GM18519 (cell line): ENCODE results near the gene ANKRD65.
"Not testable (repeated sequence)": the region's sequence is repeated elsewhere in the genome, so short reads cannot be mapped to it uniquely, and the experiment has no call there.

Experiments
- ATAC-seq: cut with Tn5 transposase; IDR thresholded peaks from one replicate; pipeline ENCODE4 v1.9.1; 2021; ENCODE audit warnings: mild to moderate bottlenecking, moderate library complexity; ENCODE audit not compliant: unreplicated experiment, low FRiP score

Gene ANKRD65

GRCh38 chr1:1399187-1399871, 21.7 kb downstream of the ANKRD65 start, which contains the start of gene CCNL2:
TSS of gene CCNL2 (minus strand) at chr1:1399335. CDS start at chr1:1399306, 29 bp downstream.
- ATAC-seq: peak; percentile 83

- peak; percentile 4 for ATAC-seq
Measured at GRCh38 chr1:1398677-1399186, 22.3 kb downstream of the ANKRD65 start.

GRCh38 chr1:1397839-1398523, 23.1 kb downstream of the ANKRD65 start:
- no peak for ATAC-seq

- no peak for ATAC-seq
Measured at GRCh38 chr1:1395166-1395565, 25.9 kb downstream of the ANKRD65 start.

GRCh38 chr1:1394116-1394515, 27.0 kb downstream of the ANKRD65 start:
- ATAC-seq: no peak

- ATAC-seq: no peak
Measured at GRCh38 chr1:1393428-1393827, 27.6 kb downstream of the ANKRD65 start.

GRCh38 chr1:1393014-1393413, 28.1 kb downstream of the ANKRD65 start:
- no peak for ATAC-seq

GRCh38 chr1:1391225-1391624, 29.9 kb downstream of the ANKRD65 start:
- no peak for ATAC-seq

GRCh38 chr1:1390675-1391074, 30.4 kb downstream of the ANKRD65 start:
- no peak for ATAC-seq

- ATAC-seq: no peak
Measured at GRCh38 chr1:1388078-1388472, 33.0 kb downstream of the ANKRD65 start.

- no peak for ATAC-seq
Measured at GRCh38 chr1:1387098-1388077, 33.7 kb downstream of the ANKRD65 start.

GRCh38 chr1:1385931-1386330, 35.1 kb downstream of the ANKRD65 start:
- ATAC-seq: no peak

- not testable (repeated sequence) for ATAC-seq
Measured at GRCh38 chr1:1385339-1385738, 35.7 kb downstream of the ANKRD65 start.

- no peak for ATAC-seq
Measured at GRCh38 chr1:1381294-1381693, 39.8 kb downstream of the ANKRD65 start.

- ATAC-seq: no peak
Measured at GRCh38 chr1:1380860-1381259, 40.2 kb downstream of the ANKRD65 start.

GRCh38 chr1:1377540-1378205, 43.4 kb downstream of the ANKRD65 start:
- no peak for ATAC-seq

GRCh38 chr1:1376551-1377226, 44.4 kb downstream of the ANKRD65 start:
- ATAC-seq: no peak

GRCh38 chr1:1374929-1375662, 46.0 kb downstream of the ANKRD65 start, which contains the start of gene AURKAIP1:
TSS of gene AURKAIP1 (minus strand) at chr1:1375207. CDS start at chr1:1374756, 451 bp downstream.
- ATAC-seq: peak; percentile 74

GRCh38 chr1:1374589-1374928, 46.5 kb downstream of the ANKRD65 start:
- ATAC-seq: no peak
